GM18508 (cell line): Measurements from ENCODE around the gene TEPSIN.

ENCODE experiments used
- ATAC-seq: cut with Tn5 transposase; IDR thresholded peaks from one replicate; pipeline ENCODE4 v1.9.1; 2021; ENCODE audit warnings: moderate number of reproducible peaks; ENCODE audit not compliant: insufficient read depth, unreplicated experiment

TEPSIN gene

GRCh38 chr17:81222906-81223761, 15.7 kb downstream of the TEPSIN start, which contains the start of gene CEP131:
Gene CEP131, minus strand, starts transcription at chr17:81222965. Its CDS starts 2,909 bp downstream, at chr17:81220056.
- peak; percentile 67 for ATAC-seq

GRCh38 chr17:81222620-81222905, 16.3 kb downstream of the TEPSIN start:
- ATAC-seq = no peak

- no peak for ATAC-seq
Measured at GRCh38 chr17:81221842-81222619, 16.8 kb downstream of the TEPSIN start.

- no peak for ATAC-seq
Measured at GRCh38 chr17:81221371-81221841, 17.4 kb downstream of the TEPSIN start.

GRCh38 chr17:81219476-81220180, 19.2 kb downstream of the TEPSIN start:
- no peak for ATAC-seq

- ATAC-seq = no peak
Measured at GRCh38 chr17:81218991-81219390, 19.9 kb downstream of the TEPSIN start.

GRCh38 chr17:81218459-81218858, 20.4 kb downstream of the TEPSIN start:
- no peak for ATAC-seq

- no peak for ATAC-seq
Measured at GRCh38 chr17:81217491-81217890, 21.4 kb downstream of the TEPSIN start.

GRCh38 chr17:81213978-81214377, 24.9 kb downstream of the TEPSIN start:
- ATAC-seq = no peak

- ATAC-seq = no peak
Measured at GRCh38 chr17:81212365-81212764, 26.5 kb downstream of the TEPSIN start.

- ATAC-seq = no peak
Measured at GRCh38 chr17:81210868-81211267, 28.0 kb downstream of the TEPSIN start.

- no peak for ATAC-seq
Measured at GRCh38 chr17:81210466-81210865, 28.4 kb downstream of the TEPSIN start.

GRCh38 chr17:81209141-81209540, 29.7 kb downstream of the TEPSIN start:
- no peak for ATAC-seq

- ATAC-seq = no peak
Measured at GRCh38 chr17:81208651-81209050, 30.2 kb downstream of the TEPSIN start.

- ATAC-seq = no peak
Measured at GRCh38 chr17:81207610-81208581, 31.0 kb downstream of the TEPSIN start.

- no peak for ATAC-seq
Measured at GRCh38 chr17:81206657-81207056, 32.2 kb downstream of the TEPSIN start.

- ATAC-seq = no peak
Measured at GRCh38 chr17:81206166-81206565, 32.7 kb downstream of the TEPSIN start.

- ATAC-seq = no peak
Measured at GRCh38 chr17:81204578-81204977, 34.3 kb downstream of the TEPSIN start.

- ATAC-seq = no peak
Measured at GRCh38 chr17:81203136-81203535, 35.7 kb downstream of the TEPSIN start.

GRCh38 chr17:81202318-81202717, 36.5 kb downstream of the TEPSIN start:
- ATAC-seq = no peak
